Measurements from ENCODE around the gene GOLGA8K. TPM values are rescaled to one million over a fixed set of nuclear protein-coding genes. Genes with fewer than 3 reads are reported as not detected.

The GOLGA8K gene
- total RNA-seq, 2 donors from 2014 or later = 0.78 TPM; not detected in 1

Small RNA genes within 50 kb of the gene (small RNA-seq; reads per million reads assigned to genes)
- gene RF00096 (not detected), gene RN7SL185P (not detected), gene RN7SL539P (not detected)

Other genes with a start within 250 kb of the GOLGA8K start
- gene GOLGA8O, start 52.3 kb upstream of the GOLGA8K start, total RNA-seq = not detected
- gene GOLGA8N, start 190.2 kb upstream of the GOLGA8K start, total RNA-seq = 10 to 100 TPM; 23.3 to 26.7 TPM
- 1 to 10 TPM in 1 of 2 donors, under 1 TPM in 1; 0.33 to 1.6 TPM for gene ARHGAP11A, start 212.2 kb upstream of the GOLGA8K start, total RNA-seq
- gene SCG5, start 238.4 kb upstream of the GOLGA8K start, total RNA-seq = 10 to 100 TPM; 49.4 to 50.1 TPM

All from body of pancreas (tissue), 2 donors.